WTC11 (cell line): ENCODE measurements around the gene ARSK. TPM values are rescaled to one million over a fixed set of nuclear protein-coding genes. Genes with fewer than 3 reads are reported as not detected.

Source experiments
- ATAC-seq: fragments of 200-7000 bp; cut with Tn5 transposase; 2 replicates; pipeline ENCODE4 v1.10.0; 2021; ENCODE audit warnings: mild to moderate bottlenecking, moderate library complexity
- CTCF ChIA-PET: fragments of 300-600 bp; sonication (Branson Sonifier 250); formaldehyde crosslinking; loops from one replicate; lab custom pipeline; 2021; ENCODE audit warnings: antibody characterized with exemption; lab: Charles Lee
- POLR2A ChIA-PET: fragments of 350-600 bp; sonication (Branson Sonifier 250); formaldehyde crosslinking; loops from one replicate; lab custom pipeline; 2021; ENCODE audit warnings: antibody characterized with exemption; lab: Charles Lee
- DNase-seq: peaks from one replicate; pipeline ENCODE4 v3.0.0; 2021; ENCODE audit warnings: low spot score
- H3K27ac Mint-ChIP-seq: 2 replicates; pipeline ENCODE4 v1.8.0; 2021; ENCODE audit warnings: mixed read lengths
- H3K27me3 Mint-ChIP-seq: 2 replicates; pipeline ENCODE4 v1.8.0; 2021; ENCODE audit warnings: low read depth, mild to moderate bottlenecking, moderate library complexity, mixed read lengths
- H3K36me3 Mint-ChIP-seq: 2 replicates; pipeline ENCODE4 v1.8.0; 2021; ENCODE audit warnings: mixed read lengths
- H3K4me1 Mint-ChIP-seq: 2 replicates; pipeline ENCODE4 v1.8.0; 2022; ENCODE audit warnings: mixed read lengths
- H3K4me3 Mint-ChIP-seq: 2 replicates; pipeline ENCODE4 v1.8.0; 2021; ENCODE audit warnings: mild to moderate bottlenecking, moderate library complexity, mixed read lengths
- H3K9me3 Mint-ChIP-seq: 2 replicates; pipeline ENCODE4 v1.8.0; 2021; ENCODE audit warnings: mixed read lengths
- ARID4B ChIP-seq: sonication (generic); formaldehyde crosslinking; IDR thresholded peaks from 2 replicates; pipeline ENCODE4 v1.8.0; 2023; ENCODE audit warnings: missing genetic modification reagents, mild to moderate bottlenecking, borderline replicate concordance
- ATF1 ChIP-seq: sonication (generic); formaldehyde crosslinking; IDR thresholded peaks from 2 replicates; pipeline ENCODE4 v1.8.1; 2023; ENCODE audit warnings: mild to moderate bottlenecking, moderate library complexity, missing genetic modification reagents
- ATF2 ChIP-seq: sonication (generic); formaldehyde crosslinking; IDR thresholded peaks from 2 replicates; pipeline ENCODE4 v1.8.1; 2022; ENCODE audit warnings: low read depth, missing genetic modification reagents, borderline replicate concordance
- ETV6 ChIP-seq: sonication (generic); formaldehyde crosslinking; IDR thresholded peaks from 2 replicates; pipeline ENCODE4 v1.8.1; 2022; ENCODE audit warnings: mild to moderate bottlenecking, missing genetic modification reagents
- FOXJ3 ChIP-seq: sonication (generic); formaldehyde crosslinking; IDR thresholded peaks from 2 replicates; pipeline ENCODE4 v1.9.0; 2021; ENCODE audit warnings: missing genetic modification reagents, mild to moderate bottlenecking, borderline replicate concordance
- FOXK1 ChIP-seq: sonication (generic); formaldehyde crosslinking; IDR thresholded peaks from 2 replicates; pipeline ENCODE4 v1.8.0; 2022; ENCODE audit warnings: mild to moderate bottlenecking, moderate library complexity, missing genetic modification reagents
- GABPB1 ChIP-seq: sonication (generic); formaldehyde crosslinking; IDR thresholded peaks from 2 replicates; pipeline ENCODE4 v1.8.1; 2023; ENCODE audit warnings: mild to moderate bottlenecking, missing genetic modification reagents
- IRF2 ChIP-seq: sonication (generic); formaldehyde crosslinking; IDR thresholded peaks from 2 replicates; pipeline ENCODE4 v1.8.0; 2022; ENCODE audit warnings: low read depth, missing genetic modification reagents, borderline replicate concordance
- NFE2L1 ChIP-seq: sonication (generic); formaldehyde crosslinking; IDR thresholded peaks from 2 replicates; pipeline ENCODE4 v1.8.1; 2023; ENCODE audit warnings: missing genetic modification reagents
- PRRX2 ChIP-seq: fragments of 250-450 bp; sonication (Bioruptor Pico); IDR thresholded peaks from 2 replicates; pipeline ENCODE4 v1.8.0; 2021; ENCODE audit warnings: mild to moderate bottlenecking
- RORB ChIP-seq: fragments of 250-450 bp; sonication (Bioruptor Pico); IDR thresholded peaks from 2 replicates; pipeline ENCODE4 v1.9.0; 2021; ENCODE audit warnings: mild to moderate bottlenecking
- SMAD3 ChIP-seq: sonication (generic); formaldehyde crosslinking; IDR thresholded peaks from 2 replicates; pipeline ENCODE4 v1.8.0; 2022; ENCODE audit warnings: missing genetic modification reagents, mild to moderate bottlenecking, borderline replicate concordance
- ZNF138 ChIP-seq: sonication (generic); formaldehyde crosslinking; conservative IDR thresholded peaks from 2 replicates; pipeline ENCODE4 v1.8.1; 2022; ENCODE audit warnings: mild to moderate bottlenecking, moderate library complexity, missing genetic modification reagents
- ZNF416 ChIP-seq: fragments of 250-450 bp; sonication (Bioruptor Pico); IDR thresholded peaks from 2 replicates; pipeline ENCODE4 v1.9.0; 2021; ENCODE audit warnings: mild to moderate bottlenecking, inconsistent platforms
- ZNF423 ChIP-seq: fragments of 250-450 bp; sonication (Bioruptor Pico); IDR thresholded peaks from 2 replicates; pipeline ENCODE4 v2.1.2; 2022; ENCODE audit warnings: mild to moderate bottlenecking, moderate library complexity
- ZNF671 ChIP-seq: fragments of 250-450 bp; sonication (Bioruptor Pico); IDR thresholded peaks from 2 replicates; pipeline ENCODE4 v1.8.0; 2021; ENCODE audit warnings: mild to moderate bottlenecking
- total RNA-seq: library from RNA; stranded (reverse); gene quantifications from 3 replicates; pipeline ENCODE4 v1.2.3, GENCODE V29; 2021
- TF ChIP-seq, protein P1 (sequence below): fragments of 200-600 bp; IDR thresholded peaks from 2 replicates; pipeline ENCODE4 v1.8.0; 2022; ENCODE audit warnings: antibody characterized with exemption
- TF ChIP-seq, protein P2 (sequence below): sonication (generic); formaldehyde crosslinking; IDR thresholded peaks from 2 replicates; pipeline ENCODE4 v1.8.1; 2022; ENCODE audit warnings: low read depth, mild to moderate bottlenecking, moderate library complexity, missing genetic modification reagents, borderline replicate concordance
- TF ChIP-seq, protein P3 (sequence below): fragments of 250-450 bp; sonication (Bioruptor Pico); IDR thresholded peaks from 2 replicates; pipeline ENCODE4 v1.9.0; 2021; ENCODE audit warnings: mild to moderate bottlenecking, borderline replicate concordance

ARSK gene
- total RNA-seq, 1 experiment from 2014 or later: 15.1 TPM

GRCh38 chr5:95599252-95599651 lies 44.4 kb downstream of the ARSK start:
- ATAC-seq (peak; percentile 71), DNase-seq (no peak)
- POLR2A ChIA-PET: no interaction called here
- TF ChIP-seq RORB (CRISPR knock-in tag) (no peak), ARID4B (CRISPR knock-in tag) (no peak), NFE2L1 (CRISPR knock-in tag) (no peak), PRRX2 (CRISPR knock-in tag) (no peak), ATF1 (no peak), SMAD3 (CRISPR knock-in tag) (no peak), IRF2 (CRISPR knock-in tag) (no peak), ZNF671 (CRISPR knock-in tag) (no peak), ZNF423 (no peak), ZNF138 (no peak), FOXJ3 (CRISPR knock-in tag) (no peak), GABPB1 (no peak), FOXK1 (CRISPR knock-in tag) (no peak), ATF2 (CRISPR knock-in tag) (no peak), ZNF416 (no peak), ETV6 (CRISPR knock-in tag) (no peak)
- TF ChIP-seq, protein P1, sequence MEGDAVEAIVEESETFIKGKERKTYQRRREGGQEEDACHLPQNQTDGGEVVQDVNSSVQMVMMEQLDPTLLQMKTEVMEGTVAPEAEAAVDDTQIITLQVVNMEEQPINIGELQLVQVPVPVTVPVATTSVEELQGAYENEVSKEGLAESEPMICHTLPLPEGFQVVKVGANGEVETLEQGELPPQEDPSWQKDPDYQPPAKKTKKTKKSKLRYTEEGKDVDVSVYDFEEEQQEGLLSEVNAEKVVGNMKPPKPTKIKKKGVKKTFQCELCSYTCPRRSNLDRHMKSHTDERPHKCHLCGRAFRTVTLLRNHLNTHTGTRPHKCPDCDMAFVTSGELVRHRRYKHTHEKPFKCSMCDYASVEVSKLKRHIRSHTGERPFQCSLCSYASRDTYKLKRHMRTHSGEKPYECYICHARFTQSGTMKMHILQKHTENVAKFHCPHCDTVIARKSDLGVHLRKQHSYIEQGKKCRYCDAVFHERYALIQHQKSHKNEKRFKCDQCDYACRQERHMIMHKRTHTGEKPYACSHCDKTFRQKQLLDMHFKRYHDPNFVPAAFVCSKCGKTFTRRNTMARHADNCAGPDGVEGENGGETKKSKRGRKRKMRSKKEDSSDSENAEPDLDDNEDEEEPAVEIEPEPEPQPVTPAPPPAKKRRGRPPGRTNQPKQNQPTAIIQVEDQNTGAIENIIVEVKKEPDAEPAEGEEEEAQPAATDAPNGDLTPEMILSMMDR: no peak
- TF ChIP-seq, protein P2, sequence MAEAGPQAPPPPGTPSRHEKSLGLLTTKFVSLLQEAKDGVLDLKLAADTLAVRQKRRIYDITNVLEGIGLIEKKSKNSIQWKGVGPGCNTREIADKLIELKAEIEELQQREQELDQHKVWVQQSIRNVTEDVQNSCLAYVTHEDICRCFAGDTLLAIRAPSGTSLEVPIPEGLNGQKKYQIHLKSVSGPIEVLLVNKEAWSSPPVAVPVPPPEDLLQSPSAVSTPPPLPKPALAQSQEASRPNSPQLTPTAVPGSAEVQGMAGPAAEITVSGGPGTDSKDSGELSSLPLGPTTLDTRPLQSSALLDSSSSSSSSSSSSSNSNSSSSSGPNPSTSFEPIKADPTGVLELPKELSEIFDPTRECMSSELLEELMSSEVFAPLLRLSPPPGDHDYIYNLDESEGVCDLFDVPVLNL: no peak
- TF ChIP-seq, protein P3, sequence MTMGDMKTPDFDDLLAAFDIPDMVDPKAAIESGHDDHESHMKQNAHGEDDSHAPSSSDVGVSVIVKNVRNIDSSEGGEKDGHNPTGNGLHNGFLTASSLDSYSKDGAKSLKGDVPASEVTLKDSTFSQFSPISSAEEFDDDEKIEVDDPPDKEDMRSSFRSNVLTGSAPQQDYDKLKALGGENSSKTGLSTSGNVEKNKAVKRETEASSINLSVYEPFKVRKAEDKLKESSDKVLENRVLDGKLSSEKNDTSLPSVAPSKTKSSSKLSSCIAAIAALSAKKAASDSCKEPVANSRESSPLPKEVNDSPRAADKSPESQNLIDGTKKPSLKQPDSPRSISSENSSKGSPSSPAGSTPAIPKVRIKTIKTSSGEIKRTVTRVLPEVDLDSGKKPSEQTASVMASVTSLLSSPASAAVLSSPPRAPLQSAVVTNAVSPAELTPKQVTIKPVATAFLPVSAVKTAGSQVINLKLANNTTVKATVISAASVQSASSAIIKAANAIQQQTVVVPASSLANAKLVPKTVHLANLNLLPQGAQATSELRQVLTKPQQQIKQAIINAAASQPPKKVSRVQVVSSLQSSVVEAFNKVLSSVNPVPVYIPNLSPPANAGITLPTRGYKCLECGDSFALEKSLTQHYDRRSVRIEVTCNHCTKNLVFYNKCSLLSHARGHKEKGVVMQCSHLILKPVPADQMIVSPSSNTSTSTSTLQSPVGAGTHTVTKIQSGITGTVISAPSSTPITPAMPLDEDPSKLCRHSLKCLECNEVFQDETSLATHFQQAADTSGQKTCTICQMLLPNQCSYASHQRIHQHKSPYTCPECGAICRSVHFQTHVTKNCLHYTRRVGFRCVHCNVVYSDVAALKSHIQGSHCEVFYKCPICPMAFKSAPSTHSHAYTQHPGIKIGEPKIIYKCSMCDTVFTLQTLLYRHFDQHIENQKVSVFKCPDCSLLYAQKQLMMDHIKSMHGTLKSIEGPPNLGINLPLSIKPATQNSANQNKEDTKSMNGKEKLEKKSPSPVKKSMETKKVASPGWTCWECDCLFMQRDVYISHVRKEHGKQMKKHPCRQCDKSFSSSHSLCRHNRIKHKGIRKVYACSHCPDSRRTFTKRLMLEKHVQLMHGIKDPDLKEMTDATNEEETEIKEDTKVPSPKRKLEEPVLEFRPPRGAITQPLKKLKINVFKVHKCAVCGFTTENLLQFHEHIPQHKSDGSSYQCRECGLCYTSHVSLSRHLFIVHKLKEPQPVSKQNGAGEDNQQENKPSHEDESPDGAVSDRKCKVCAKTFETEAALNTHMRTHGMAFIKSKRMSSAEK (CRISPR knock-in tag): no peak
- TF ChIP-seq, all 79 proteins: peak for 0
- Mint-ChIP-seq H3K36me3 (no peaks in the 10 kb centered on the region), H3K9me3 (no peaks in the 10 kb centered on the region), H3K27ac (no peak overlapping the region), H3K27me3 (no peaks in the 10 kb centered on the region), H3K4me1 (no peaks in the 10 kb centered on the region), H3K4me3 (no peak overlapping the region)
- CTCF ChIA-PET: interaction anchor here (0.7 kb wide), 1 partner anchor 44 kb away, joined by 3 read pairs; the partner anchor contains the start of genes ARSK and SKIC3
